Esophagus muscularis mucosa (tissue), 4 donors: ENCODE measurements around the gene MYADML2. TPM values are rescaled to one million over a fixed set of nuclear protein-coding genes. Genes with fewer than 3 reads are reported as not detected.

Experiments
- DNase-seq: peaks from one replicate; pipeline ENCODE4 v3.0.0-alpha.2; 2017; ENCODE audit errors: extremely low spot score
- H3K27ac ChIP-seq, 4 donors: fragments of 200-600 bp; sonication (generic); replicated peaks in 1 of 4; 1 replicate in 3 of 4; 2 replicates in 1 of 4; pipeline ENCODE4 v1.5.1; 2016 to 2019; ENCODE audit warnings: mild to moderate bottlenecking in 1 of 4
- H3K27me3 ChIP-seq, 4 donors: fragments of 200-600 bp; sonication (generic); one replicate each; pipeline versions ENCODE4 v1.5.1 to v1.6.0; 2016 to 2019
- H3K36me3 ChIP-seq, 4 donors: fragments of 200-600 bp; sonication (generic); one replicate each; pipeline ENCODE4 v1.5.1; 2016 to 2019
- H3K4me1 ChIP-seq, 4 donors: fragments of 200-600 bp; sonication (generic); one replicate each; pipeline ENCODE4 v1.5.1; 2016 to 2019
- H3K4me3 ChIP-seq, 4 donors: fragments of 200-600 bp; sonication (generic); 1 replicate in 2 of 4; 2 replicates in 2 of 4; pipeline ENCODE4 v1.5.1; 2016 to 2019; ENCODE audit warnings: mild to moderate bottlenecking in 4 of 4, moderate library complexity in 1 of 4
- H3K9me3 ChIP-seq, 4 donors: fragments of 200-600 bp; sonication (generic); 1 replicate in 3 of 4; 2 replicates in 1 of 4; pipeline ENCODE4 v1.5.1; 2016 to 2019
- EP300 ChIP-seq: sonication (generic); formaldehyde crosslinking; IDR thresholded peaks from one replicate; pipeline ENCODE4 v1.6.1; 2017; ENCODE audit warnings: antibody characterized with exemption
- POLR2A ChIP-seq: fragments of 450-650 bp; IDR thresholded peaks from one replicate; pipeline ENCODE4 v1.6.1; 2017; ENCODE audit warnings: antibody characterized with exemption, moderate library complexity, mild to moderate bottlenecking, low read depth
- POLR2AphosphoS5 ChIP-seq, 2 donors: sonication (generic); formaldehyde crosslinking; IDR thresholded peaks; one replicate each; pipeline ENCODE4 v1.6.1; 2017; ENCODE audit warnings: antibody characterized with exemption in 2 of 2
- WGBS: methylation state at CpG from one replicate; pipeline ENCODE4 v1.1.5; 2018; 5-methylcytosine and 5-hydroxymethylcytosine counted together
- intact Hi-C: fragments of 100-400 bp; cut with DNase I; formaldehyde crosslinking; loops from one replicate; pipeline ENCODE4 v1.15.1; 2023
- total RNA-seq, 4 donors: library from RNA; depleted of rRNA; stranded (reverse); fragments of >200 nt; gene quantifications; one replicate each; pipeline versions ENCODE4 v1.1.0 to v1.2.1, GENCODE V29; 2016
- TF ChIP-seq, protein P1 (sequence below), 3 experiments: fragments of 200-600 bp in 2 of 3; fragments of 450-650 bp in 1 of 3; sonication (generic) in 2 of 3; IDR thresholded peaks; one replicate each; pipeline ENCODE4 v1.5.1; 2017 to 2019; ENCODE audit warnings: antibody characterized with exemption in 3 of 3, mild to moderate bottlenecking in 2 of 3, moderate library complexity in 1 of 3

MYADML2 gene
- total RNA-seq, 4 donors from 2014 or later = not detected

GRCh38 chr17:81905424-81905875 lies 41.6 kb downstream of the MYADML2 start:
- no peak overlapping the region for H3K27ac ChIP-seq
- intact Hi-C loops = no loop called here
- TF ChIP-seq, protein P1, sequence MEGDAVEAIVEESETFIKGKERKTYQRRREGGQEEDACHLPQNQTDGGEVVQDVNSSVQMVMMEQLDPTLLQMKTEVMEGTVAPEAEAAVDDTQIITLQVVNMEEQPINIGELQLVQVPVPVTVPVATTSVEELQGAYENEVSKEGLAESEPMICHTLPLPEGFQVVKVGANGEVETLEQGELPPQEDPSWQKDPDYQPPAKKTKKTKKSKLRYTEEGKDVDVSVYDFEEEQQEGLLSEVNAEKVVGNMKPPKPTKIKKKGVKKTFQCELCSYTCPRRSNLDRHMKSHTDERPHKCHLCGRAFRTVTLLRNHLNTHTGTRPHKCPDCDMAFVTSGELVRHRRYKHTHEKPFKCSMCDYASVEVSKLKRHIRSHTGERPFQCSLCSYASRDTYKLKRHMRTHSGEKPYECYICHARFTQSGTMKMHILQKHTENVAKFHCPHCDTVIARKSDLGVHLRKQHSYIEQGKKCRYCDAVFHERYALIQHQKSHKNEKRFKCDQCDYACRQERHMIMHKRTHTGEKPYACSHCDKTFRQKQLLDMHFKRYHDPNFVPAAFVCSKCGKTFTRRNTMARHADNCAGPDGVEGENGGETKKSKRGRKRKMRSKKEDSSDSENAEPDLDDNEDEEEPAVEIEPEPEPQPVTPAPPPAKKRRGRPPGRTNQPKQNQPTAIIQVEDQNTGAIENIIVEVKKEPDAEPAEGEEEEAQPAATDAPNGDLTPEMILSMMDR (IDR thresholded peaks at IDR 0.05) = no peak
- TF ChIP-seq POLR2AphosphoS5 (IDR thresholded peaks at IDR 0.05) (no peak), EP300 (no peak)
- DNase-seq = no peak
- H3K27me3 ChIP-seq = peaks cover 0 to 25% (median 8%) of the 10 kb centered on the region in 4 donors
- no peaks in the 10 kb centered on the region for H3K9me3 ChIP-seq
- H3K4me3 ChIP-seq = no peak overlapping the region
- 96% methylated on average over 13 of the region's 16 CpGs for WGBS
- H3K4me1 ChIP-seq = peaks cover 16 to 28% (median 24%) of the 10 kb centered on the region in 4 donors
- H3K36me3 ChIP-seq = peaks cover 4 to 60% (median 44%) of the 10 kb centered on the region in 4 donors

GRCh38 chr17:81904600-81905423 lies 42.2 kb downstream of the MYADML2 start:
- no peaks in the 10 kb centered on the region for H3K9me3 ChIP-seq
- peaks cover 10 to 66% (median 51%) of the 10 kb centered on the region in 4 donors for H3K36me3 ChIP-seq
- peaks cover 0 to 25% (median 8%) of the 10 kb centered on the region in 4 donors for H3K27me3 ChIP-seq
- TF ChIP-seq, protein P1 (IDR thresholded peaks at IDR 0.05) = no peak
- TF ChIP-seq POLR2A (no peak), POLR2AphosphoS5 (IDR thresholded peaks at IDR 0.05) (no peak), EP300 (no peak)
- DNase-seq = no peak
- H3K4me3 ChIP-seq = no peak overlapping the region
- 94% methylated on average over 24 of the region's 28 CpGs for WGBS
- peaks cover 10 to 22% (median 18%) of the 10 kb centered on the region in 4 donors for H3K4me1 ChIP-seq
- H3K27ac ChIP-seq = no peak overlapping the region
- intact Hi-C loops = no loop called here

GRCh38 chr17:81903896-81904599 lies 43.0 kb downstream of the MYADML2 start:
- intact Hi-C loops = no loop called here
- Histone ChIP-seq H3K9me3 (no peaks in the 10 kb centered on the region), H3K36me3 (peaks cover 13 to 72% (median 55%) of the 10 kb centered on the region in 4 donors), H3K27me3 (peaks cover 0 to 25% (median 8%) of the 10 kb centered on the region in 4 donors), H3K4me3 (no peak overlapping the region), H3K4me1 (peaks cover 8 to 18% (median 16%) of the 10 kb centered on the region in 4 donors), H3K27ac (no peak overlapping the region)
- DNase-seq = no peak
- WGBS = 98% methylated on average over 11 of the region's 24 CpGs
- TF ChIP-seq, protein P1 (IDR thresholded peaks at IDR 0.05) = no peak
- no peak for TF ChIP-seq POLR2AphosphoS5 (IDR thresholded peaks at IDR 0.05)

- peaks cover 17 to 72% (median 56%) of the 10 kb centered on the region in 4 donors for H3K36me3 ChIP-seq
- intact Hi-C loops = no loop called here
- DNase-seq = no peak
- H3K27me3 ChIP-seq = peaks cover 0 to 25% (median 8%) of the 10 kb centered on the region in 4 donors
- no peak for TF ChIP-seq POLR2A
- TF ChIP-seq EP300 = no peak
- TF ChIP-seq, protein P1 (IDR thresholded peaks at IDR 0.05) = no peak
- WGBS = 94% methylated on average over 8 of the region's 10 CpGs
- H3K27ac ChIP-seq = no peak overlapping the region
- H3K4me3 ChIP-seq = no peak overlapping the region
- H3K4me1 ChIP-seq = peaks cover 8 to 18% (median 16%) of the 10 kb centered on the region in 4 donors
- H3K9me3 ChIP-seq = no peaks in the 10 kb centered on the region
These were observed 43.6 kb downstream of the MYADML2 start for GRCh38 chr17:81903415-81903831.
